ENCODE measurements around the gene ARHGEF39. TPM values are rescaled to one million over a fixed set of nuclear protein-coding genes. Genes with fewer than 3 reads are reported as not detected.

ARHGEF39 gene
- total and polyA plus RNA-seq, 9 of the 15 experiments (the other 6 are each of a cell fraction or from before 2014, with no cell fraction given): 2.8 to 21.7 (median 12.9) TPM

- 68% methylated on average over 5 of the region's 5 CpGs for WGBS (ENCODE audit: insufficient coverage, low coverage, missing lambda C conversion rate)
- ATAC-seq (no peak), DNase-seq (ENCODE audit: extremely low read depth in 1 of 4, low spot score in 3 of 4) (no peak), FAIRE-seq (no peak)
- H3K27me3 ChIP-seq (ENCODE audit: control insufficient read depth in 2 of 2, insufficient read depth in 2 of 2, low read length in 2 of 2): no peaks in the 10 kb centered on the region
- no peak overlapping the region for H2AFZ ChIP-seq (ENCODE audit: low read depth, low read length)
- H3K79me2 ChIP-seq (ENCODE audit: control insufficient read depth, insufficient read depth, low read length): no peaks in the 10 kb centered on the region
- no peaks in the 10 kb centered on the region for H4K20me1 ChIP-seq (replicated peaks; ENCODE audit: control insufficient read depth, insufficient read depth, low read length)
- TF ChIP-seq CREB1 (IDR thresholded peaks at IDR 0.05) (no peak), CREB1 (CRISPR knock-in tag; IDR thresholded peaks at IDR 0.05) (no peak), ELF4 (CRISPR knock-in tag; IDR thresholded peaks at IDR 0.05) (no peak), MCM3 (IDR thresholded peaks at IDR 0.05) (no peak), ZNF695 (CRISPR knock-in tag; IDR thresholded peaks at IDR 0.05) (no peak), XRCC3 (IDR thresholded peaks at IDR 0.05) (no peak), POLR3A (IDR thresholded peaks at IDR 0.05; ENCODE audit: borderline replicate concordance, extremely low read depth, insufficient read depth, insufficient read length) (no peak), CHD1 (IDR thresholded peaks at IDR 0.05; ENCODE audit: low read length) (no peak), RNF219 (CRISPR knock-in tag; IDR thresholded peaks at IDR 0.05) (no peak), ELF1 (tag; IDR thresholded peaks at IDR 0.05) (no peak), THRB (CRISPR knock-in tag; conservative IDR thresholded peaks at IDR 0.05) (no peak), DPF2 (IDR thresholded peaks at IDR 0.05) (no peak)
- TF ChIP-seq, protein P1, sequence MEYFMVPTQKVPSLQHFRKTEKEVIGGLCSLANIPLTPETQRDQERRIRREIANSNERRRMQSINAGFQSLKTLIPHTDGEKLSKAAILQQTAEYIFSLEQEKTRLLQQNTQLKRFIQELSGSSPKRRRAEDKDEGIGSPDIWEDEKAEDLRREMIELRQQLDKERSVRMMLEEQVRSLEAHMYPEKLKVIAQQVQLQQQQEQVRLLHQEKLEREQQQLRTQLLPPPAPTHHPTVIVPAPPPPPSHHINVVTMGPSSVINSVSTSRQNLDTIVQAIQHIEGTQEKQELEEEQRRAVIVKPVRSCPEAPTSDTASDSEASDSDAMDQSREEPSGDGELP (CRISPR knock-in tag; IDR thresholded peaks at IDR 0.05; ENCODE audit: borderline replicate concordance): no peak
- H3K36me3 ChIP-seq (ENCODE audit: control insufficient read depth, insufficient read depth, low read length): no peaks in the 10 kb centered on the region
- H3K9ac ChIP-seq (ENCODE audit: insufficient read depth in 1 of 2, low read depth in 2 of 2, low read length in 2 of 2): no peak overlapping the region
- in situ Hi-C loops (cut with MboI) (no loop called here), intact Hi-C loops (cut with micrococcal nuclease) (no loop called here)
- no peak overlapping the region for H3K27ac ChIP-seq (ENCODE audit: extremely low read depth, low read depth, low read length)
- H3K4me3 ChIP-seq: no peak overlapping the region
- no peaks in the 10 kb centered on the region for H3K9me3 ChIP-seq (replicated peaks; ENCODE audit: control insufficient read depth, insufficient read depth, low read depth, low read length)
- BruUV-seq (replicated peaks): no TSS peak
- H3K9me1 ChIP-seq (ENCODE audit: control insufficient read depth, insufficient read depth, low read length): no peaks in the 10 kb centered on the region
- H3K4me1 ChIP-seq (replicated peaks in 1 of 2; ENCODE audit: control insufficient read depth in 2 of 2, insufficient read depth in 2 of 2, low read length in 2 of 2): no peaks in the 10 kb centered on the region; a peak in 4 of 5 replicates
- ChIA-PET POLR2A (interaction anchor here (1.4 kb wide), 1 partner anchor 14 kb away, joined by 3 read pairs; no protein-coding TSS in a partner anchor), CTCF (ENCODE audit: low intra/inter-chr PET ratio) (no interaction called here)
- no peak overlapping the region for H3K4me2 ChIP-seq (ENCODE audit: insufficient read depth, low read length)
Observed at GRCh38 chr9:35629597-35629996, 35.4 kb downstream of the ARHGEF39 start.
